ENCODE results near the gene TMEM272. TPM values are rescaled to one million over a fixed set of nuclear protein-coding genes. Genes with fewer than 3 reads are reported as not detected.

TMEM272 gene
- total RNA-seq, 1 donor from 2014 or later, result not detected

GRCh38 chr13:51770681-51771417 lies 74.1 kb downstream of the TMEM272 start:
- H3K9me3 ChIP-seq (ENCODE audit: low read depth), result no peaks in the 10 kb centered on the region
- H4K20me1 ChIP-seq (ENCODE audit: low read depth), result no peaks in the 10 kb centered on the region
- no peak overlapping the region for H3K4me3 ChIP-seq
- H3K27ac Mint-ChIP-seq, result peak overlapping the region; percentile 36
- no peak overlapping the region for H3K4me3 Mint-ChIP-seq
- no peaks in the 10 kb centered on the region for H3K4me1 ChIP-seq
- H3K27me3 Mint-ChIP-seq (ENCODE audit: insufficient read depth, low read depth), result peaks cover 14% of the 10 kb centered on the region
- H3K4me1 Mint-ChIP-seq, result peaks cover 4% of the 10 kb centered on the region
- no peaks in the 10 kb centered on the region for H3K36me3 ChIP-seq
- TF ChIP-seq EZH2 (IDR thresholded peaks at IDR 0.05) (no peak), EZH2phosphoT487 (IDR thresholded peaks at IDR 0.05) (no peak), CTCF (IDR thresholded peaks at IDR 0.05) (no peak)
- no peaks in the 10 kb centered on the region for H3K9me3 Mint-ChIP-seq
- no peak overlapping the region for H3K4me2 ChIP-seq
- H3K79me2 ChIP-seq (ENCODE audit: low read depth), result no peaks in the 10 kb centered on the region
- H3K36me3 Mint-ChIP-seq, result peaks cover 14% of the 10 kb centered on the region
- H3K9ac ChIP-seq, result no peak overlapping the region
- no peak overlapping the region for H3K27ac ChIP-seq
- DNase-seq (ENCODE audit: low spot score), result no peak
- H3F3A ChIP-seq (ENCODE audit: low read depth), result peaks cover 7% of the 10 kb centered on the region
- H2AFZ ChIP-seq (replicated peaks), result no peak overlapping the region
- H3K27me3 ChIP-seq, result no peaks in the 10 kb centered on the region

GRCh38 chr13:51770160-51770559 lies 74.8 kb downstream of the TMEM272 start:
- Mint-ChIP-seq H3K4me3 (no peak overlapping the region), H3K9me3 (no peaks in the 10 kb centered on the region), H3K4me1 (peaks cover 9% of the 10 kb centered on the region), H3K27me3 (ENCODE audit: insufficient read depth, low read depth) (peaks cover 14% of the 10 kb centered on the region), H3K27ac (no peak overlapping the region), H3K36me3 (peaks cover 19% of the 10 kb centered on the region)
- Histone ChIP-seq H3K4me2 (no peak overlapping the region), H3K27me3 (no peaks in the 10 kb centered on the region), H3K9me3 (ENCODE audit: low read depth) (no peaks in the 10 kb centered on the region), H2AFZ (replicated peaks) (no peak overlapping the region), H3K9ac (no peak overlapping the region), H3K4me3 (no peak overlapping the region), H4K20me1 (ENCODE audit: low read depth) (no peaks in the 10 kb centered on the region), H3K79me2 (ENCODE audit: low read depth) (no peaks in the 10 kb centered on the region), H3K4me1 (no peaks in the 10 kb centered on the region), H3F3A (ENCODE audit: low read depth) (peaks cover 7% of the 10 kb centered on the region), H3K36me3 (no peaks in the 10 kb centered on the region), H3K27ac (no peak overlapping the region)
- DNase-seq (ENCODE audit: low spot score), result no peak
- no peak for TF ChIP-seq CTCF (IDR thresholded peaks at IDR 0.05)
- TF ChIP-seq EZH2phosphoT487 (IDR thresholded peaks at IDR 0.05), result no peak
- no peak for TF ChIP-seq EZH2 (IDR thresholded peaks at IDR 0.05)

- H3F3A ChIP-seq (ENCODE audit: low read depth), result peaks cover 7% of the 10 kb centered on the region
- H3K27ac ChIP-seq, result no peak overlapping the region
- DNase-seq (ENCODE audit: low spot score), result no peak
- H3K79me2 ChIP-seq (ENCODE audit: low read depth), result no peaks in the 10 kb centered on the region
- no peak overlapping the region for H3K9ac ChIP-seq
- TF ChIP-seq EZH2phosphoT487 (IDR thresholded peaks at IDR 0.05) (no peak), CTCF (IDR thresholded peaks at IDR 0.05) (no peak), EZH2 (IDR thresholded peaks at IDR 0.05) (no peak)
- H3K27me3 ChIP-seq, result no peaks in the 10 kb centered on the region
- no peak overlapping the region for H3K4me3 ChIP-seq
- peaks cover 14% of the 10 kb centered on the region for H3K27me3 Mint-ChIP-seq (ENCODE audit: insufficient read depth, low read depth)
- H4K20me1 ChIP-seq (ENCODE audit: low read depth), result no peaks in the 10 kb centered on the region
- peaks cover 19% of the 10 kb centered on the region for H3K36me3 Mint-ChIP-seq
- no peak overlapping the region for H2AFZ ChIP-seq (replicated peaks)
- H3K4me3 Mint-ChIP-seq, result no peak overlapping the region
- no peaks in the 10 kb centered on the region for H3K4me1 ChIP-seq
- no peaks in the 10 kb centered on the region for H3K9me3 Mint-ChIP-seq
- H3K36me3 ChIP-seq, result no peaks in the 10 kb centered on the region
- no peaks in the 10 kb centered on the region for H3K9me3 ChIP-seq (ENCODE audit: low read depth)
- H3K4me1 Mint-ChIP-seq, result peaks cover 14% of the 10 kb centered on the region
- no peak overlapping the region for H3K4me2 ChIP-seq
- no peak overlapping the region for H3K27ac Mint-ChIP-seq
Observed at GRCh38 chr13:51769455-51770127, 75.4 kb downstream of the TMEM272 start.
